Mesothelial cell of epicardium (in vitro differentiated cells): ENCODE data around the gene FCSK. TPM values are rescaled to one million over a fixed set of nuclear protein-coding genes. Genes with fewer than 3 reads are reported as not detected.
"Not testable (repeated sequence)": the region's sequence is repeated elsewhere in the genome, so short reads cannot be mapped to it uniquely, and the experiment has no call there.

Experiments
- DNase-seq, 2 experiments: peaks; one replicate each; pipeline ENCODE4 v3.0.0; 2021; ENCODE audit warnings: low spot score in 2 of 2; ENCODE audit not compliant: unreplicated experiment in 2 of 2
- H3K27ac Mint-ChIP-seq: 2 replicates; pipeline ENCODE4 v1.8.0; 2021; ENCODE audit warnings: mixed read lengths
- H3K27me3 Mint-ChIP-seq: 2 replicates; pipeline ENCODE4 v1.8.0; 2021; ENCODE audit warnings: low read depth, mixed read lengths
- H3K36me3 Mint-ChIP-seq: 2 replicates; pipeline ENCODE4 v1.8.0; 2021; ENCODE audit warnings: mixed read lengths
- H3K4me1 Mint-ChIP-seq: 2 replicates; pipeline ENCODE4 v1.8.0; 2021; ENCODE audit warnings: mixed read lengths
- H3K4me3 Mint-ChIP-seq: 2 replicates; pipeline ENCODE4 v1.8.0; 2021; ENCODE audit warnings: mild to moderate bottlenecking, moderate library complexity, mixed read lengths
- H3K9me3 Mint-ChIP-seq: 2 replicates; pipeline ENCODE4 v1.8.0; 2021; ENCODE audit warnings: mixed read lengths
- CTCF ChIP-seq: fragments of 200-600 bp; sonication (generic); IDR thresholded peaks from one replicate; pipeline ENCODE4 v1.5.0; 2021; ENCODE audit warnings: antibody characterized with exemption; ENCODE audit not compliant: unreplicated experiment
- total RNA-seq: library from RNA; stranded (reverse); gene quantifications from 3 replicates; pipeline ENCODE4 v1.2.1, GENCODE V29; 2021

Gene FCSK
- total RNA-seq, 1 donor from 2014 or later, result 27.7 TPM

GRCh38 chr16:70520612-70521297, 66.4 kb downstream of the FCSK start:
- Mint-ChIP-seq H3K4me3 (peak overlapping the region; percentile 33), H3K9me3 (no peaks in the 10 kb centered on the region), H3K27me3 (no peaks in the 10 kb centered on the region), H3K27ac (no peak overlapping the region), H3K4me1 (peaks cover 24% of the 10 kb centered on the region), H3K36me3 (peaks cover 10% of the 10 kb centered on the region)
- TF ChIP-seq CTCF, result no peak
- no peak for DNase-seq

GRCh38 chr16:70522216-70523075, 68.1 kb downstream of the FCSK start:
- H3K27me3 Mint-ChIP-seq, result no peaks in the 10 kb centered on the region
- no peak for TF ChIP-seq CTCF
- peak overlapping the region; percentile 92 for H3K4me3 Mint-ChIP-seq
- peaks cover 39% of the 10 kb centered on the region for H3K4me1 Mint-ChIP-seq
- H3K27ac Mint-ChIP-seq, result peak overlapping the region; percentile 100
- peaks cover 12% of the 10 kb centered on the region for H3K36me3 Mint-ChIP-seq
- no peaks in the 10 kb centered on the region for H3K9me3 Mint-ChIP-seq
- no peak for DNase-seq

GRCh38 chr16:70523076-70523742, 68.8 kb downstream of the FCSK start, which contains the start of gene COG4:
Gene COG4 (minus strand): TSS chr16:70523554. CDS start chr16:70523543, 11 bp downstream.
- Mint-ChIP-seq H3K9me3 (no peaks in the 10 kb centered on the region), H3K27ac (peak within 1 kb of the TSS; percentile 100), H3K27me3 (no peaks in the 10 kb centered on the region), H3K4me3 (peak within 1 kb of the TSS; percentile 92), H3K4me1 (peaks cover 40% of the 10 kb centered on the region), H3K36me3 (peaks cover 11% of the 10 kb centered on the region)
- no peak for TF ChIP-seq CTCF
- peak; percentile 72 to 85 for DNase-seq

DNA sequence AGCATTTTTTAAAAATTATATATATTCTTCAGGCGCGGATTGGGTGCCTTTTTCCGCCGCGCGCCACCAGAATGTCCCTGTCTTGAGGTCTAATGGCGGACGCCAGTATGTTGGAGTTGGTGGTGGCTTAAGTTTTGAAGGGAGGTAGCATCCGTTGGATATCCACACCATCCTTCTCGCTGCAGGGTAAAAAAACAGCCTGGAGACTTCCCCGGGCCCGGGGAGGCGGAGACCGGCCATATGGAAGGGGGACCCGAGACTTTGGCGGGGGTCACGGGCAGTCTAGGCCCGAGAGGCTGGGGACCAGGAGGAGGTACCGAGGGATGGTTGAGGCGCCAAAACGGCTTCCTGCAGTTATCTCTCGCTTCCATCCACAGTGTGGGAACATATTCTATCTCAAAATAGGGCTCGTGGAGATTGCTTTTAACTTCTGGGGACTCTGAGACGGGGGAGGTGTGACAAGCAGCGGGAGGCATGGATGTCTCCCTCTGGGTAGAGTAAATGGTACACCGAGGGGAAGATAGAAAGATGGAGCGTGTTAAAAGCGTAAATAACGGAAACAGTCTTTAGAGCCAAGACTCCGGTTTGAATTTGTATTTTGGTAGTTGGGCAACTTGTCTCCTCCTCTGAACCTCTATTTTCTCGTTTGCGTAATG, 69.5 kb downstream of the FCSK start, which contains the start of gene SF3B3:
Gene SF3B3, plus strand, starts transcription at position 74 of the 656 bp plus-strand sequence. CDS start 2,841 bp downstream, outside the sequence.
- Mint-ChIP-seq H3K4me3 (peak within 1 kb of the TSS; percentile 92), H3K27me3 (no peaks in the 10 kb centered on the region), H3K27ac (peak within 1 kb of the TSS; percentile 100), H3K4me1 (peaks cover 40% of the 10 kb centered on the region), H3K36me3 (peaks cover 14% of the 10 kb centered on the region), H3K9me3 (no peaks in the 10 kb centered on the region)
- DNase-seq, result peak; percentile 25 to 66
- no peak for TF ChIP-seq CTCF

DNA sequence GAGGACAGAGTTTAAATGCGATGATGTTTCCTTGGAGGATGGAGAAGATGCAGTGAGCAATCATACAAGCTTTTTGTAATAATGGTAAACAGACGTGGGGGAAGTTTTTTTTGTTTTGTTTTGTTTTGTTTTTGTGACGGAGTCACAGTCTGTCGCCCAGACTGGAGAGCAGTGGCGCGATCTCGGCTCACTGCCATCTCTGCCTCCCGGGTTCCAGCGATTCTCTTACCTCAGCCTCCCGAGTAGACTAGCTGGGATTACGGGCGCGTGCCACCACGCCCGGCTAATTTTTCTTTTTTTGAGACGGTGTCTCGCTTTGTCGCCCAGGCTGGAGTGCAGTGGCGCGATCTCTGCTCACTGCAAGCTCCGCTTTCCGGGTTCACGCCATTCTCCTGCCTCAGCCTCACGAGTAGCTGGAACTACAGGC, 70.0 kb downstream of the FCSK start:
- H3K27me3 Mint-ChIP-seq, DNase-seq, H3K9me3 Mint-ChIP-seq: not testable (repeated sequence)
- Mint-ChIP-seq H3K4me3 (peak overlapping the region; percentile 92), H3K4me1 (peaks cover 44% of the 10 kb centered on the region), H3K36me3 (peaks cover 19% of the 10 kb centered on the region), H3K27ac (peak overlapping the region; percentile 100)
